Measurements from ENCODE around the gene OVOL2.
"Not testable (repeated sequence)": the region's sequence is repeated elsewhere in the genome, so short reads cannot be mapped to it uniquely, and the experiment has no call there.

Gene OVOL2

DNA sequence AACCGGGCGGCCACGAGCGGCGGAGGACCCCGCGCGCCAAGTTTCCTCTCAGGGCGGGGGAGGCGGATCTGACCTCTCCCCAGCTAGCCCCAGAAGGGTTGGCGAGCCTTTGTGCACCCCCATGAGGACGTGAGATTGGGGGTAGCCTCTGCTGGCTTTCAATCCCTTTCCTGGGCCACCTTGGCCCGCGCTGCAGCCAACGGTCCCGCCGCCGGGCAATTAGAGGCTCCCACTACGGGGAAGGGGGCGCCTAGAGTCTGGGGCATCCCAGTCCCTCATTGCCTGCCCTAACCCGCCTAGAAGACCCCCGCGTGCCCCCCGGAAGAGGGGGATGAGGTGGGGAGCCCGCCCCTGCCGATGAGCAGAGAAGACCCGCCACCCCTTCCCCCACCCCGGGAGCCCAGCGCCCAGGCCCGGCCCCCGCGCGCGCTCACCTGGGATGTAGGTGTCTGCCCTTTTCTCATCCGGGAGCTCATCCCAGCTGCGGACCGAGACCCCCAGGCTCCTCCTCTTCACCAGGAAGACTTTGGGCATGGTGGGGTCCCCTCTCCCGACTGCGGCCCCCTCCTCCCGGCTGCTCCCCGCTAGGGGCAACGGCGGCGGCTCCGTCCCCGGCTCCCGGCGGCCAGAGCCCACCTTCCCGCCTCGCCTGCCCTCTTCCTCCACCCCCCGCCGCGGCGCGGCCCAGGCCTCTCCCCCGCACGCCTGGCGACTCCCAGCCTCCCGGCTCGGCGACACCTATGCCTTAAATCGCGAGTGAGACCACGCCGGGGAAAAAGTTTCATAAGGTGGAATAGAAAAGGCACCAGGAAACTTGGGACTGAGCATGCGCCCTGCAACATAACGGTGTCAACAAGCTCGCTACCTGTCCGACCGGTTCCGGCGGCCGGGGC is at the start of gene OVOL2:
TSS of gene OVOL2 (minus strand) at position 816 of the 893 bp plus-strand sequence. CDS start at position 534, 282 bp downstream.
- DNase-seq: no peak

DNA sequence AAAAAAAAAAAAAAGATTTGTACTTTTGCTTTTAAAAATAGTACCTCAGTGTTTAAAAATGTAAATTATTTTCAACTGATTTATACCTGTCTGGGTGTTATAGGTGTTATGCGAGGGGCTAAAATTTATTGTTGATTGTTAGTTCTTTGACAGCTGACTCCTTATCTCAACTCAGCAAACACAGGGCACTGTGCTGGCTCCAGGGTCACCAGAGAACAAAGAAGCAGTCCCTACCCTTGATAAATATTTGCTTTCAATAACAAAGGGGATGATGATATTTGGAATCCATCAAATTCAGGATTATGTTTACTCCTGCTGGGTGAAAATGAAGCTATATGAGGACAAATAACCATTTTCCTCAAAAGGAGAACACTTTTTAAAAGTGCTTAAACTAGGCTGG is 45.8 kb upstream of the OVOL2 start:
- DNase-seq: no peak

DNA sequence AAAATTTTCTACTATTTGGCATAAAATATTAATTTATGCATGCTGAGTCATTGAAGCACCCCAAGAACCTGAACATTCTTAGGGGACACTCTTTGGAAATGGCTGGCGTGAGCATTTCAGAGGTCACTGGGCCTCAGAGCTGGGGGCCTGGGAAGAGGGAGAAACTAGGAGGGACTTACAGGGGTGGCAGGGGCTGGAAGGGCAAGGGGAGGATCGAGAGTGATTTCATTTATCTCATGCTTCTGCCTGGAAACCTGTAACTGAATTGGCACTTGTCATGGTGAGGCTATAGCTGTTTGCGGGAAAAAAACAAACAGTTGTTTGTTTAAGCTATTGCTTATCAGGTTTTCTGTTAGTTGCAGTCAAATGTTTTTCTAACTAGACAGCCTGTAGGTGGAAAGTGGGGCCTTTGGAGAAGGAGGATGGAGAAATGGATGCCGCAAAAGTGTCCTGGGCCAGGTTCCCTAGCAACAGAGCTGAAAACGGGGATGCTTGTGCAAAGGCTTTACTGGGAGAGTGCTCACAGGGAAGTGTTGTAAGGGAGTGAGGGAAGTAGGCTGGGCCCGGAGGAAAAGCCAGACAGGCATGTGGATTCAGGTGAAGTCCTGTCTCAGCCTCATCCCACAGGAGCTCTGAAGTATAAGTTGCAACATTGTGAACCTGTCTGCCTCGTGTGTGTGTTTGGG is 43.6 kb upstream of the OVOL2 start:
- DNase-seq: no peak

DNA sequence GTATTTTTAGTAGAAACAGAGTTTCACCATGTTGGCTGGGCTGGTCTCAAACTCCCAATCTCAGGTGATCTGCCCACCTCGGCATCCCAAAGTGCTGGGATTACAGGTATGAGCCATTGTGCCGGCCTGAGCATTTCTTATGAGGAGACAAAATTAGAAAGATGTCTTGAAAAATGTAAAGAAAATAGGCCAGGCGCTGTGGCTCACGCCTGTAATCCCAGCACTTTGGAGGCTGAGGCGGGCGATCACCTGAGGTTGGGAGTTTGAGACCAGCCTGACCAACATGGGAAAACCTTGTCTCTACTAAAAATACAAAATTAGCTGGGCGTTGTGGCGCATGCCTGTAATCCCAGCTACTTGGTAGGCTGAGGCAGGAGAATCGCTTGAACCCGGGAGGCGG is 42.9 kb upstream of the OVOL2 start:
- not testable (repeated sequence) for DNase-seq

DNA sequence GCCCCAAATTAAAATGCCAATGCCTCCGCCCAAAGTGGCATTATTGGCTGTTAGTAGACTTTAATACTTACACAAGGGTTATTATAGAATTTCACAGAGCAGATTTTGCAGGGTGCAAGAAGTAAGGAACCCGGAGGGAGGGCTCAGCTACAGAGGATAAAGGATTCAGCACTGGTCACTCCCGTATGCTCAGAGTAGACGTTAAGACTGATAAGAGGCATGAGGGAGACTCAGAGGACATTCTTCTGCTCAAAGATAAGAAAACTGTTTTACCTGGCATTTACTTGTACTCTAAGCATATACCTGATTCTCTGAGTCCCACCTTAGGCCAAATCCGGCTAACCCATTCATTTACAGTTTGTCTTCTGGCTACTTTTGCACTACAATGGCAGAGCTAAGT is 36.5 kb upstream of the OVOL2 start:
- no peak for DNase-seq

DNA sequence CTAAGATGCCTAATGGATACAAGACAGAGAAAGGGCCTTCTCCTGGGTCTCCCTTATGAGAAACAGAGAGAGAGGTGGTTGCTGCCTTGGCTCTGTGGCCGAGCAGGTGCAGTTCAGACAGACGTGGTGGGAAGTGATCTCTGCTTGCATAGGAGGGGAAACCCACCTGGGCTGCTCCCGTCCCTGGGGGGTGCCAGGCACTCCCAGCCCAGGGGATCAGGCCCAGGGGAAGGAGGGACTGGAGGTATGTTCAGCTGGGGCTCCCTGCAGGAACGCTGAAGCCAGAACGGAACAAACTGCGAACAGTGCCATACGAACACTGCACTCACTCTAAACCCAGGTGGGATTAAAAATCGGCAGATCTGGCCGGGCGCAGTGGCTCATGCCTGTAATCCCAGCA is 35.7 kb upstream of the OVOL2 start:
- no peak for DNase-seq

DNA sequence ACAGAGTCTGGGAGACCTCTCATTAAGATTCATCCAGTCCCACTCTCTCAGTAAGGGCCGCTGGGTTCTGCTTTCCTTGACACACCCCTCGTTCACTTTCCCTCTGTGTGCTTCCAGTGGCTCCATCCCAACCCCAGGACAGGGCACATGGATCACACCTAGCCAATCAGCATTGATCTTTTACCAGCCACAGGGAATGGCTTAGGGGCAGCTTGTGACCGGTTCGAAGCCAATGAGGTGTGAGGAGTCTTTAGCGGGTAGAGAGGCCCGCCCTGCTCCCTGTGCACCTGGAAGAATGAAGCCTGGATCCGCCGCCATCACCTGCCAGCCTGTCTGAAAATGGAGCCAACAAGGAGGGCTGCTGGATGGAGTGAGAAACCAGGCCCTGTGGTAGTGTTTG is 35.2 kb upstream of the OVOL2 start:
- DNase-seq: no peak

DNA sequence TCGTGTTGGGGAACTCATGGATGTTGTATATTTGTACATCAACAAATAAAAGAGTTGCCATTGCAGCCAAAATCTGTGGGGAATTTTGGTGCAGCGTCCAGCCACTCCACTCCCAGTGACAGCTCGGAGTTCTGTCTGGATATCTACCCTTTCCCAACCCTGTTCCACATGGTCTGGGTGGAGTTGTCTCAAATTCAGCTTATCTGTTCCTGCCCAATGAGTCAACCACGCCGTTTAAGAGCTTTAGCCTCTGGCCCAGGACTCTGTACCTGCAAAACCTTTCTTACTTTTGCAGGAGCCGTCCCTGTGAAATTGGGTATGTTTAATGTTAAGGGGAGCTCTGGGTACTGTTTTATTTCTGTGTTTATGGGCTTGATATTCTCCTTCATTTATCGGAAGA is 33.9 kb upstream of the OVOL2 start:
- DNase-seq: no peak

DNA sequence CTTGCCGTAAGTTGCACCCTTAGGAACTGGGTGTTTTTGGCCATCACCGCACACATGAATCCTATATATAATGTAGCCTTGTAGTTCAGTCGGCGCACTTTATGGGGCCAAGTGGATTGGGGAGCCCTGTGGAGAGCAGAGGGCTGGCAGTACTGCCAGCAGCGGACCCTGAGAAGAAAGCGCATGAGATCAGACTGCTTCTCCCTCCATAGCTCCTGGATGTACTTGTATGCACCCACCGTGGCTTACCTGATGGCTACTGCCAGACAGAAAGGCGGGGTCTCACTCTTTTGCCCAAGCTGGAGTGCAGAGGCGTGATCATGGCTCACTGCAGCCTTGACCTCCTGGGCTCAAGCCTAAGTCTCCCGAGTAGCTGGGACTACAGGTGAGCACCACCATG is 32.8 kb upstream of the OVOL2 start:
- DNase-seq: no peak

DNA sequence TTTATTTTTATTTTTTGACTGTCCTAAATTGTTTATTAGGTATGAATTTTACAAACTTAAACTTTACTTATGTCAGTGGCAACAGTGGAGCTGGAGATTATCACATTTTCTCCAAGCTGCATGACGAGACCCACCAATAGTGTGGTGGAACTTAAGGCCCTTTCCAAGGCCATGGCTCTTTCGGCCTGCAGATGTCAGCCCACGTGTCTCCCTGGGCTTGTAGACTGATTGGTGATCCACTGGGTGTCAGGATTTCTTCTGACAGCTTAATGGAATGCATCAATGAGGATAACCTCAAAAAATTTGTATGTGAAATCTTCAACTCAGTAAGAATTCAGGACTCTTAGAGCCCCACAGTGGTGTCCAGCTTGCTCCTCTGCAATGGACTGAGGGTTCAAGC is 32.3 kb upstream of the OVOL2 start:
- no peak for DNase-seq

DNA sequence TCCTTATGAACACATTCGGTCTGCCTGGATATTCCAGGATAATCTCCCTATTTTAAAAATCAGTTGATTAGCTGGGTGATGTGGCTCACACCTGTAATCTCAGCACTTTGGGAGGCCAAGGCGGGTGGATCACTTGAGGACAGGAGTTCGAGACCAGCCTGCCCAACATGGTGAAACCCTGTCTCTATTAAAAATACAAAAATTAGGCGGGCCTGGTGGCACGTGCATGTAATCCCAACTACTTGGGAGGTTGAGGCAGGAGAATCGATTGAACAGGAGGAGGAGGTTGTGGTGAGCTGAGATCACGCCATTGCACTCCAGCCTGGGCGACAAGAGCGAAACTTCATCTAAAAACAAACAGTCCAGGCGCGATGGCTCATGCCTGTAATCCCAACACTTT is 31.1 kb upstream of the OVOL2 start:
- DNase-seq: not testable (repeated sequence)

DNA sequence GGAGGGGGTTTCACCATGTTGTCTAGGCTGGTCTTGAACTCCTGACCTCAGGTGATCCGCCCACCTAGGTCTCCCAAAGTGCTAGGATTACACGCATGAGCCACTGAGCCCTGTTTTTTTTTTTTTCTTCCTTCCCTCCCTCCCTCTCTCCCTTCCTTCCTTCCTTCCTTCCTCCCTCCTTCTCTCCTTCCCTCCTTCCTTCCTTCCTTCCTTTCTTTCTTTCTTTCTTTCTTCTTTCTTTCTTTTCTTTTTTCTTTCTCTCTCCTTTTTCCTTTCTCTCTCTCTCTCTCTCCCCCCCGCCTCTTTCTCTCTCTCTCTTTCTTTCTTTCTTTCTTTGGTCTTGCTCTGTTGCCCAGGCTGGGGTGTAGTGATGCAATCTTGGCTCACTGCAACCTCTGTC is 30.6 kb upstream of the OVOL2 start:
- not testable (repeated sequence) for DNase-seq

DNA sequence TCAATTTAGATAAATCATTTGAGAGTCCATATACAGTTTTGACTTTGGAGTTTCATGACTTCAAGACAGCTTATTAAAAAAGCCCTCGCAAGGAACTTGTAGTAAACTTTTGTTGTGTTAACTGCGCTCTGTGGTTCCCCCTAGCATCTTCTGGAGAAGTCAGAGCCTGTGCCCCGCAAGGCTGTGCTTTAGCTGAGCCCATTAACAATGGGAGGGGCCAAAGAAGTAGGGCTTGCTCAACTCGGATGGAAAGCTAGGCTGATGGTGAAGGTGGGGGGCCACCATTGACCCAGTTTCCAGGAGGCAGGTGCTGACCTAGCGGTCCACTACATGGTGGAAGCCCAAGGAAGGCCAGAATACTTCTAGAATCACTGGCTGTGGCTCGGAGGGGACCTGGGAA is 29.3 kb upstream of the OVOL2 start:
- no peak for DNase-seq

DNA sequence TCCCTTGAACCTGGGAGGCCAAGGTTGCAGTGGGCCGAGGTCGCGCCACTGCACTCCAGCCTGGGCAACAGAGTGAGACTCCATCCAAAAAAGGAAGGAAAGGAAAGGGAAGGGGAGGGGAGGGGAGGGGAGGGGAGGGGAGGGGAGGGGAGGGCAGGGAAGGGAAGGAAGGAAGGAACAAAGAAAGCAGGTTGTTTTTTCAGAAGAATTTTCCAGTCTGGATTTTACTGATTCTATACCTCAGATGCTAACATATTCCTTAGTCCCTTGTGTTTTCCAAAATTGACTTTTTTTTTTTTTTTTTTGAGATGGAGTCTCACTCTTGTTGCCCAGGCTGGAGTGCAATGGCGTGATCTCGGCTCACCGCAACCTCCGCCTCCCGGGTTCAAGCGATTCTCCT is 23.1 kb upstream of the OVOL2 start:
- DNase-seq: not testable (repeated sequence)

DNA sequence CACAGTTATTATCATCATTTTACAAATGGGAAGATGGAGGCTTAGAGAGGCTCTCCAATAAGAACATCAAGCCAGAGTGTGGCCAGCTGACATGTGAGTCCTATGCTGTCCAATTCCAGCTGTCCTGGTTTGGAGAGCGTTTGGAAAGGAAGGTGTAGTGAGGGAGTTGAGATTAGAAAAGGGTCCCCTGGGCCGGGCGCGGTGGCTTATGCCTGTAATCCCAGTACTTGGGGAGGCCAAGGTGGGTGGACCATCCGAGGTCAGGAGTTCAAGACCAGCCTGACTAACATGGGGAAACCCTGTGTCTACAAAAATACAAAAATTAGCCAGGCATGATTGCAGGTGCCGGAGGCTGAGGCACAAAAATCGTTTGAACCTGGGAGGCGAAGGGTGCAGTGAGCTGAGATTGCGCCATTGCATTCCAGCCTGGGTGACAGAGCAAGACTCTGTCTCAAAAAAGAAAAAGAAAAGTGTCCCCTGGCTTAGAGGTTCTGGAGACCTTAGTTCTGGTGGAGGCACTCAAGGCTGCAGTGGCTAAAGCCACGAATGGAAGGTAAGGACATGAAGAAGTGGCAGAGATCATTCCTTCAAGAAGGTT is 22.1 kb upstream of the OVOL2 start:
- DNase-seq: no peak

DNA sequence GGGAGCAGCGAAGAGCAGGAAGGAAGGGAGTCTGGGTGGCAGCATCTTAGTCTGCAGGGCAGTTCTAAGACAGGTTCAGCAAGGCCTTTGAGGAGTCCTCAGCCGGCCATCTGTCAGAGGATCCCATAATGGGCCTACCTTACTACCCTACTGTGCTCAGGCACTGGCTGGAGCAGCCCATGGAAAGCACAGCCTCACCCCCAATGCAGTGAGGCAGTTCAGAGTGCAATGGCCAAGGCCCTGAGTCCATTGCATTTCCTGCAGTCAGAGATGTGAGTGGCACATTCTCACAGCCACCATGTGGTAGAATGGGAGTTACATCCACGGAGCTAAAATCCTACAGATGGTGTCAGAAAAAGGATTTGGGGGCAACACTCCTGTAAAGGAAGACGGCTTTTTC is 19.4 kb upstream of the OVOL2 start:
- DNase-seq: no peak

DNA sequence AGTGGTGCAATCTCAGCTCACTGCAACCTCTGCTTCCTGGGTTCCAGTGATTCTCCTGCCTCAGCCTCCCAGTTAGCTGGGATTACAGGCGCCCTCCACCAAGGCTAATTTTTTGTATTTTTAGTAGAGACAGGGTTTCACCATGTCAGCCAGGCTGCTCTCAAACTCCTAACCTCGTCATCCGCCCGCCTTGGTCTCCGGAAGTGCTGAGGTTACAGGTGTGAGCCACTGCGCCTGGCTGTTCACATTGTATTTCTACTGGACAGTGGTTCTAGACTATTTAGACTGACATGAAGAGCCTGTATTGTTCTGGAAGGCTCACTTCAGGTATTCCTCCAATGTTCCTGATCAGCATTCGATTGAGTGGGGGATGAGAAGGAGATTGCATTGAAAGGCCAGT is 14.8 kb upstream of the OVOL2 start:
- DNase-seq: no peak

DNA sequence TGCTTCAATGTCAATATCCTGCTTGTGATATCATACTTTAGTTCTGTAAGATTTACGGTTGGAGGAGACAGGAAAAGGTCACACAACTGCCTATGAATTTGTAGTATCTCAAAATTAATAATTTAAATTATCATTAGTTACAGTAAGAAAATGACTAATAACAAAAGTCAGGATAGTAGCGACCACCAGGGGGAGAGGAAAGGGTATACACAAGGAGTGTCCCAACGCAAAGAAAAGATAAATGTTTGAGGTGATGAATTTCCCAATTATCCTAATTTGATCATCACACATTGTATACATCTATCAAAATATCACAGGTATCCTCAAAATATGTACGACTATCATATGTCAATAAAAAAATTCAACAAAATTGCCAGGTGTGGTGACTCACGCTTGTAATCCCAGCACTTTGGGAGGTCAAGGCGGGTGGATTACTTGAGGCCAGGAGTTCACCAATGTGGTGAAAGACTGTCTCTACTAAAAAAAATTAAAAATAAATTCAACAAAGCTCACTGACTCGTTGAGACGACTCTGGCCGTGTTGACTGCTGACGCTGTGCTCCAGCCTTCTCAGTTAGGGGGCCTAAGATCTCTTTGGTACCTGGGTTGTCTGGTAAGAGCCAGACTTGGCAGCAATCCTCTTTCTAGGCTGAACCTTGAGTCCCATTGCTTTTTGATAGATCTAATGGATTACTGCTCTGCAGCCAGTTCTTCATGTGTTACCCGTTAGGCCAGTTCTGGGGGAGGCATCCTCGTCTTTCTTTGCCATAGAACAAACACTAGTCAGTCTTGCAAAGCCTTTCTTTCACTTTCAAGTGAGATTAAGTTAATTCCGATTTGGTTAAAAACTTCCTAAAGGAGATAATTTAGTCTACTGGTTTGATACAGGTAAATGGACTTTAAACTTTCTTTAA is 9.0 kb upstream of the OVOL2 start:
- DNase-seq: no peak

DNA sequence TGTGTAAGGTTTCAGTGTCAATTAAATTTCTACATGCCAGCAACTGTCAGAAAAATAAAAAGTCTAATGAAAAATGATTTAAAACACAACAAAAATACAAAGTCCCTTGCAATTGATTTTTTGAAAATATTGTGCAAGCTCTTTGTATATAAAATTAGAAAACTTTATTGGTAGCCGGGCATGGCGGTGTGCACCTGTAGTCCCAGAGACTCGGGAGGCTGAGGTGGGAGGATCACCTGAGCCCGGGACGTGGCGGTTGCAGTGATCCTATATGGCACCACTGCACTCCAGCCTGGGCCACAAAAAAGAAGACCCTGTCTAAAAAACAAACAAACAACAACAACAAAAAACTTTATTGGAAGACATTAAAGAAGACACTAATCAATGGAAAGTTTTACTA is 6.0 kb upstream of the OVOL2 start:
- no peak for DNase-seq

DNA sequence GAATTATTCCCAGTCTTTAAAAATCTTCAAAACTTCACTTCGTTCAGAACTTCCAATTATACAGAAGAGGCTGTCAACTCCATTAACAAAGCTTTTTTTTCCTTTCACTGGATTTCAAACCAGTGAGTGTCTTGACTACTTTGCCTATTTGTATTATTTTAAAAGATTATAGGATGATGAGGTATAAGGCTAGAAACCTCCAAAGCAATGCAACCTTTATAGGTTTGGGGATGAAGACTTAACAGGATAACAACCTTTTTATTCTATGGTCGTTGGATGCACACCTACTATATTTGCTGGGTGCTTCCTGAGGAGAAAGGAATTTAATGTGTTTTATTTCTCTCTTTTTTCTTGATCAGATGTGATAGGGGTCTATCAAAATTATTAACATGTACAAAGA is 1.9 kb upstream of the OVOL2 start:
- DNase-seq: no peak

DNA sequence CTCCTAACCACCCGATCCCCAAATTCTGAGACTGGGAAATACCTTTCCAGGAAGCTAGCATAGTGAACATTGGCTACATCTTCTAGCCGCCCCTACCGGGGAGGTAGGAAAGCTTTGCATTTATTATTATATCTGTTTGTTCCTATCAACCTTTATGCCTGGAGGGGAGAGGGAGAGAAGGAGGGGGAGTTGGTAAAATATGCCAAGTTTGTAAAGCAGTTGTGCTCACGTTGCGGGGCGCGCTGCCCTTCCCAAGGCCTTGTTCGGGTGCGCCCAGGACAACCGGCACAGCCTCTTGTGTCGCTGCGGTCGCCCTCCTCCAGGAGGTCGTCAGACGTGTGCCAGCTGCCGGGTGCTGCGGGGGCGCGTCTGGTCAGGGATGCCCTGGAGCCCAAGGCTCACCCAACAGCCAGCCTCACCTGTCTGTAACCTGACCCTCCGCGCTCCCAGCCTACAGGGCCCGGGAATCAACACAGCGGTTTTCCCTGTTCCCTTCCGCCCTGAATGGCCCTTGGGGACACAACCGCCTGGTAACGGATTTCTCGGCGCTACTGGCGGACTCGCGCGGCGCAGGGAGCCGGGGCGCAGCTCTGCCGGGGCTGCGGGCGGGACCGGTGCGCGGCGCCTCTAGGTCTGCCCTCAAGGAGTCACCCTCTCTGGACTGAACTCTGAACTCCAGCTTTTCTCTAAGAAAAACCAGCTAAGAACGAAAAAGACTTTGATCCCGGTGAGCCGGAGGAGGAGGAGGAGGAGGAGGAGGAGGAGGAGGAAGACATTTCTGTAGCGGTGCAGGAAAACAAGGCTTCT is 1.1 kb upstream of the OVOL2 start:
- no peak for DNase-seq

DNA sequence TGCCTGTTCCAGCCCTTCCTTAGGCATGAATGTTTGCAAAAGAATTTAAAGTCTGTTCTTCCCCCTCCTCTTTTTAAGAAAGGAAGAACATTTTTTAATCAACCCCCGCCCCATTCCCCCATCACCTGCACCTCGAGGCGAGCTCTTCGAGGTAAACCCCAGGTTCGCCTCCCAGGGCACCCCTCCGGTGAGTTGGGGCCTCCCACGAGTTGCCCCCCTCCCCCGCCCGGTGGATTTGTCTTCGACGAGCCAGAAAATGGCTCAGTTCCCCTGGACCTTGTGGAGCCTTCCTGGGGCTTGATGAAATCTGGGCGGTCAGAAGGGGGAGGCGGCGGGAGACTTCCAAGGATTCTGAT is 256 bp upstream of the OVOL2 start:
- DNase-seq: no peak
